IPS-11a (cell line): ENCODE results near the gene NHS.

Source experiments
- H3K4me3 ChIP-seq: one replicate; pipeline ENCODE4 v1.5.1; 2013; ENCODE audit warnings: low read depth, low read length, control low read depth

Gene NHS

DNA sequence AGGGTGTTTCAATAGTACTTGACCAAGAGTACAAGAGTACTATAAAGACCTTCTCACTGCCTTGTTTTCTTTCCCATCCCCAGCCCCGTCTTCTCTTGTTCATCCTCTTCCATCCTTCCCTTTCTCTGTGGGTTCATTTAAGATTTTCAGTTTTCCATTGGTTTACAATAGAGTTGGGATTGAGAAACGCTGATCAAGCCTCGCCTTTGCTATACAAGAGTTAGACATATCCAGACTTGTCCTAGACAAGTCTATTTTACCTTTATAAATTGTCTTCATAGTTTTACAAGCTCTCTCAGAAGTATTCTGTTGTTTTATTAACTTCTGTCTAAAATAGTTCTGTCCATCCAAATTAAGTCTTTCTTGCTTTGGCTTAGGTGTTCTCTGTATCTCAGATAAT, 332.7 kb downstream of the NHS start:
- no peak overlapping the region for H3K4me3 ChIP-seq

DNA sequence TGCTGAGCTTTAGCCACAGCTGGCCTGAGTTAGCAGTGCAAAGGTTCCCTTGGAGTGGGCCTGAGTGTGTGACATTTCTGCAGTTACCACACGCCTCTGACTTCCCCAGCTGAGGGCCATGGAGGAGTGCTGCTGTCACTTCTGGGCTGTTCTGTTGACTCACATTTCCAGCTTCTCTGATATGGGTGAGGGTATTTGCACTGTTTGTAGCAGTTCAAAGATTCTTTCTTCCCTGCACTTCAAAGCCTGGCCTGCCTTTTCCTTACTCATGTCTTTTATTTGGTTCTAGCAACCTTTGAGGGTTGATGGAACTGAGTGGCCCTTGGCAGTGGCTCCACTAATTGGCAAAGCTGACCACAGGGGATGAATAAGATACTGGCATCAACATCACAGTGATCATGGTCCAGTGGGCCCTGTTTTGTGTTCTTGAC, 335.9 kb downstream of the NHS start:
- H3K4me3 ChIP-seq, result no peak overlapping the region

DNA sequence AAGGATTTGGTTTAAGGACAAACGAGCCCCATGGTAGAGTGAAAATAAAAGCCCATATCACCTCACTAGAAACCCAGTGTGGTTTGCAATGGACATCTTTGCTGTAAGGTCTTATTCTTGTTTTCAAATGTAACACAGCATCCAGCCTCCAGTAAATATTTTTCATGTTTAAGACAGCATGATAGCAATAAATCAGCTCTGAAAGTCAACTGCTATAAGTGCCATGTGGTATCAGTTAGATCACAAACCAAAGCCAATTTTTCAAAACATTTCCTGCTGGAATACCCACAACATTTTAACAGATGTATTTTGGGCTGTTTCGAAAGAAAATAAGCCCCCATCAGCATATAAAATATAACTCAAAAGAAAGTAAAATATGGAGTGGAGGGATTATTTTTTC, 338.3 kb downstream of the NHS start:
- no peak overlapping the region for H3K4me3 ChIP-seq

DNA sequence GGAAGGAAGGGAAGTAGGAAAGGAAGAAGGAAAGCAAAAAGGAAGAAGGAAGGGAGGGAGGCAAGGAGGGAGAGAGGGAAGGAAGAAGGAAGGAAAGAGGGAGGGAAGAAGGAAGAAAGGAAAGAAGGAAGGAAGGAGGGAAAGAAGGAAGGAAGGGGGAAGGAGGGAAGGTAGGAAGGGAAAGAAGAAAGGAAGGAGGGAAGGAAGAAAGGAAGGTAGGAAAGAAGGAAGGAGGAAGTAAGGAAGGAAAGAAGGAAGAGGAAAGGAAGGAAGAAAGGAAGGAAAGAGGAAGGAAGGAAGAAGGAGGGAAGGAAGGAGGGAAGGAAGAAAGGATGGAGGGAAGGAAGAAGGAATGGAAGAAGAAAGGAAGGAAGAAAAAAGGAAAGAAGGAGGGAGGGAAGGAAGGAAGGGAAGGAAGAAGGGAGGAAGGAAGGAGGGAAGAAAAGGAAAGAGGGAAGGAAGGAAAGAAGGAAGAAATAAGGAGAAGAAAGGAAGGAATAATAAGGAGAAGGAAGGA, 343.7 kb downstream of the NHS start:
- no peak overlapping the region for H3K4me3 ChIP-seq

DNA sequence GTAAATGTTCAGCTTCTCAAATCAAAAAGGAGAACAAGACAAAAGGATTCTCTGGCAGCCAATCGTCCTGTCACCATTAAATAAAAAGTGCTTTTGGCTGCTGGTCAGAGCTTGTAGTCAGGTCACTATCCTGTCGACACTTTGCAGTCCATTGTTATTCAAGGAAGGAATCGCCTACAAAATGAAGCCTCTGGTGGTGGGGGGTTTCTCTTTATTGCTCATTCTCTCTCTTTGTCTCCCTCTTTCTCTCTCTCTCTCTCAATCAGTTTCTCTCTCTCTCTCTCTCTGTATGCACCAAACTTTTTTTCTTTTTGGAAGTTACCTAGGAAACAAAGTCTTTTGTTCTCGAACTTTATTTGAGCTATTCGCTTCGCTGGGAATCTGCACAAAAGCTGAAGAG, 344.7 kb downstream of the NHS start:
- H3K4me3 ChIP-seq, result no peak overlapping the region

DNA sequence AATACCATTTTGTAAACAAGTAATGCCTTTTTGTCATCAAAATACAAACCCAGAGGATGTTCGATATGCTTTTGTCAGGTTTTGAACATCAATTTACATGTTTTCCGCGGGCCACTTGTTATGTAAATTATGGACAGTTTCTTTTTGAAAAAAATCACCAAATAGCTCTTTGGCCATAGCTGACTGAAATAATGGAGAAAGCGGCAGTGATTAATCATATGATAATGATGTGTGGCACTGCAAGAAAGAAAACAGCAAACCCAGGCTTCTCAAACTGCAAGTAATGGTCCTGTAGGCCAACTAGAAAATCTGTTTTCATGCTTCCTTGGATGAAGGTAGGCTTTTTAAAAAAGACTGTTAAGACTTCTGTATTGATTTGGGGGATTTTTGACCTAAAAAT, 346.7 kb downstream of the NHS start:
- no peak overlapping the region for H3K4me3 ChIP-seq

DNA sequence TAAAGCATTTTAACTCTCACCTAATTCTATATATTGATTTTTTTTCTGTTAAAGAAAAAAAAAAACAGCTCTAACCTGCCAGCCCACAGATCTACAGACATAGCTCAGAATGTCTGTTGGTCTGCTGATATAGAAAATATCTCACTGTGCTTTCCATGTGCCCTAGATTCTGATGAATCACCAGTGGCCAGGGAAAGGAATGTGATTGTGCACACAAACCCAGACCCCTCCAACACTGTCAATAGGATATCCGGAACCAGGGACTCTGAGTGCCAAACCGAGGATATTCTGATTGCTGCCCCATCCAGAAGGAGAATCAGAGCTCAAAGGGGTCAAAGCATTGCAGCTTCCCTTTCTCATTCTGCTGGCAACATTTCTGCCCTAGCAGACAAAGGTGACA, 350.2 kb downstream of the NHS start:
- H3K4me3 ChIP-seq, result no peak overlapping the region

DNA sequence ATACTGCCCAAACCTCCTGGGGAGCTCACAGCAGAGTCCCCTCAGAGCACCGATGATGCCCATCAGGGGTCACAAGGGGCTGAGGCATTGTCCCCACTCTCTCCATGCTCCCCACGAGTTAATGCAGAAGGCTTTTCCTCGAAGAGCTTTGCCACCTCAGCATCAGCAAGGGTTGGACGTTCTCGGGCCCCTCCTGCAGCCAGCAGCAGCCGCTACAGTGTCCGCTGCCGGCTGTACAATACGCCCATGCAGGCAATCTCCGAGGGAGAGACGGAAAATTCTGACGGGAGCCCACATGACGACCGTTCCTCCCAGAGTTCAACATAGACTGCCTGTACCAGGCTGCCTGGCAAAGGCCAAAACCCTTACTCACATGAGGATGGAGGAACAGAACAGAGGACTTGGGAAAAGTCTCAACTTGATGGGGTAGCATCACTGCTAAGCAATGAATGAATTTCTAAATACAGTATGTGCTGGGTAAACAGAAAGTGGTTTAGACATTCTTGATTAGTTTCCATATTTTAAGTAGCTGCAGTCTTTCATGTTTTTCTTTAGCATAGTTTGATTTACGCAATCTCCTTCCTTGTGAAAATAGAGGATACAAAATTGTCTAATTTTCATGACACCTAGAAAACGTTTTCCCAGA, 357.3 kb downstream of the NHS start:
- no peak overlapping the region for H3K4me3 ChIP-seq

DNA sequence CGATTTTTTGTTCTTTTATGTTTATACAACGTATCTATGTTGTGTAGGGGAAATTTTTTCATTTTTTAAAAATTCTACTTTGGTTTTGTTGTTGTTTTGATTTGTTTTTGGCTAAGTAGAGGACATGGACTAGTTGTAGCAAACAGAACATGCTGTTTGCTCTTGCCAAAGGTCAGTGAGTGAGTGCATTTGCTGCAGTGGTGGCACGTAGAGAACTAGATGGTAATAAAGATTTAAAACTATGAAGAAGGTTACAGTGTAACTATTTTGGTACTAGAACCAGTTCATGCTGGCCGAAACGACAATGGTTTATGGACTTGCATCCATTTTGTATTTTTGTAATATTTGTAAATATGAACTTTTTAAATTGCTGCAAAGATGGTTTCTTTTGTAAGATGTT, 360.4 kb downstream of the NHS start:
- H3K4me3 ChIP-seq, result no peak overlapping the region

DNA sequence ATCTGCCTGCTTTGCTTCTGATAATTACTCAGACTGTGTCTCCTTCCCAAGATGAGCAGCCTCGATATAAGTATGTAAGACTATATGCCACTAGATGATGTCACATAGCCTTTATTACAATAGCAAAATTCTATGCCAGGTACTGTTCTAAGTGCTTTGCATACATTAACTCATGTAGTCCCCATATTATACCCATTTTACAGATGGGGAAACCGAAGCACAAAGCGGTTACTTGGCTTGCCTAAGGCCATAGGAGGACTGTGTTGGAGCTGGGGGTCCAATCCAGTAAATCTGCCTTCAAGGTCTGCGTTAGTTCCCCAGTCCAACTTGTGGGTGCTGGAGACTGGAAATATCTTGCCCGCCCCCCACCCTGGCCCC, 361.5 kb downstream of the NHS start:
- peak overlapping the region; percentile 24 for H3K4me3 ChIP-seq

DNA sequence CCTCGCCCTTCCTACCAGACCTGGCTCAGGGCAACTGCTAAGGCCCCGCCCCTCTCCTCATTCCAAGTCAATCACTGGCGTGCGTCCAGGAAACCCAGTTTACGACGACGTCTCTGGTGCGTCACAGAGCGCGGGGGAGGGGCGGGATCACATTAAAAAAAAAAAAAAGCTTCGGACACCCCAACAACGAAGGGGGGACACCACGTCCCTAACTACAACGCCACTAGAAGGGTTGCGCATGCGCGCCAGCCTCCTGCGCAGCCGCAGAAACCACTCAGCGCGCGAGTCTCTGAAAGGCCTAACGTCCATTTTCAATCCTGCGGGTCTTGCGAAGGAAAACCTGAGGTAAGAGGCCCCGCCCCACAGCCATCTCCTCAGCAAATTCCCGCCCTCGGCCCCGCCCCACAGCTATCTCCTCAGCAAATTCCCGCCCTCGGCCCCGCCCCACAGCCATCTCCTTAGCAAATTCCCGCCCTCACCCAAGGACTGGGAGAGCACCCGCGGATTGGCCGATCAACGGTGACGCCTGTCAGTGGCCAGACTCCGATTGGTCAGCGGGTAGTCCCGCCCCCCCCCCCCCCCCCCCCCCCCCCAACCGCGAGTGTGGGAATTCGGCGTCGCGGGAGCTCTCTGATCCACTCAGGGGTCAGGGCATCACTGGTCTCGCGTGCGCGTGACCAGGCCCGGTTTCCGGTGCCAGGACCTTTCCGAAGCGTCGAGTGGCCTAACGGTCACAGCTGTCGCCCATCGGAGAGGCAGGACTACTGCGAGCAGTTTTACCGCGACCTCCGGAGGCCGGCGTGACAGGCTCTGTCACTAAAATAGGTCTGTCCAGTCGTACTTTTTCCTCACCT, 362.1 kb downstream of the NHS start, which contains the start of gene SCML1:
Gene SCML1 (plus strand): TSS at position 638 of the 854 bp plus-strand sequence. CDS start 6,694 bp downstream, outside the sequence.
- peak within 1 kb of the TSS; percentile 37 for H3K4me3 ChIP-seq

DNA sequence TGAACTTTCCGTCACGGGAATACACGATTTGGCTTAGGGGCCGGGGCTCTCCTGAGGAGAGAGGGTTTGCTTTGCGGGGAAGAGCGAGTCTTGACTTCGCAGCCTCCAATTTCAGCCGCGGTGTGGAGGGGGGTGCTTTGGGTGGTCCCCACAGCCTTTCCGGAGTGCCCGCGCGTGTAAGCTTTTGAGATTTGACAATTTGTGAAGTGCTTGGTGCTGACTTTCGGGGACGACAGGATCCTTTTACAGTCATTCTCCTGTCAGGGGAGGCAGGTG, 362.6 kb downstream of the NHS start:
- H3K4me3 ChIP-seq, result peak overlapping the region; percentile 37

DNA sequence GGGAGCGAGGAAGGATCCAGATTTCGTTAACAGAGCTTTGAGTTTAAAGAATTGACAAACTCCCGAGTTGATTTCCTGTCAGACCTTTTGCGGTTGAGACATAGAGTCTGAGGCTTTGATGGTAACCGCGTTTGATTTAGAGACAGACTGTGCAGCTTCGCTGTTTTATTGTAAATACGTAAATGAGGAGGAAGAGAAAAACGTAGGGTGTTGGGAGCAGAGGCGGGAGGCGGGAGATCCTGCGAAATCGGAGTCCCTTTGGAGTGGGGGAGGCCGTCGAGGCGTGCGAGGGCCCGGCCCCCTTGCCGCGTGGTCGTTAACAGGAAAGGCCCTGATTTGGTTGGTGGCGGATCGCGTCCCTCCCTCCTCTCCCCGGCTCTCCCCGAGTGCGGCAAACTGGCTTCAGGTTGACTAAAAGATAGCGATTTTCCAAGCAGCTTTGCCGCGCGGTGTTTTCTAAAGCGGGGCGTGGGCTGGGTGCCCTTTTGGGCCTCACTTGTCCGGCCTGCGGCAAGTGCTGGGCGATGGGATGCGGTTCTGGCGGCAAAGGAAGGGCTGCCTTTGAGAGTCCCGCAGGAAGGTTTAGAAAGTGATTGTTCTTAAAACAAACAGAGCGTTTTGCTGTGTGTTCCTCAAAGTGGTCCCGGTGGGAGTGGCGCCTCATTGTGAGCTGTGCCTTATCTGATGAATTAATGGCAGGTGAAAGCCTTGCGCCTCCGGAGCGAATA, 363.1 kb downstream of the NHS start:
- H3K4me3 ChIP-seq, result no peak overlapping the region

DNA sequence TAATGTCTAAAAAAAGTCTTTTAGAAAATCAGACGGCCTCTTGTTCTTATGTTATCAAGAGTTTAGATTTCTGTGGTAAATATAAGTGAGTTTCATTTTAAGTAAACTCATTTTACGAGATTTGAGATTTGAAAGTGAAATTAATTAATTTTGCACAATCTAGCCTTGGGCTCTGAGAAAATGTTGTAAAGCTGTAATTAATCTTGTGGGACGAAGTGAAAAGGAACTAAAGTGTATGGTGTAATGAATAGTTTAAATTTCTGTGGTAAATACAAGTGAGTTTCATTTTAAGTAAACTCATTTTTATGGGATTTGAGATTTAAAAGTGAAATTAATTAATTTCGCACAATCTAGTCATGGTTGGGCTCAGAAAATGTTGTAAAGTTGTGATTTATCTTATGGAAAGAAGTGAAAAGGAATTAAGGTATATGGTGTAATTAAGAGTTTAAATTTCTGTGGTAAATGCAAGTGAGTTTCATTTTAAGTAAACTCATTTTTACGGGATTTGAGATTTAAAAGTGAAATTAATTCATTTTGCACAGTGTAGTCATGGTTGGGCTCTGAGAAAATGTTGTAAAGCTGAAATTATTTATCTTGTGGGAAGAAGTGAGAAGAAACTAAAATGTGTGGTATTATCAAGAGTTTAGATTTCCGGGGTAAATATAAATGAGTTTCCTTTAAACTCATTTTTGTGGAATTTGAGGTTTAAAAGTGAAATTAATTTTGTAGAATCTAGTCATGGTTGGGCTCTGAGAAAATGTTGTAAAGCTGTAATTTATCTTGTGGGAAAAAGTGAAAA, 363.9 kb downstream of the NHS start:
- no peak overlapping the region for H3K4me3 ChIP-seq

DNA sequence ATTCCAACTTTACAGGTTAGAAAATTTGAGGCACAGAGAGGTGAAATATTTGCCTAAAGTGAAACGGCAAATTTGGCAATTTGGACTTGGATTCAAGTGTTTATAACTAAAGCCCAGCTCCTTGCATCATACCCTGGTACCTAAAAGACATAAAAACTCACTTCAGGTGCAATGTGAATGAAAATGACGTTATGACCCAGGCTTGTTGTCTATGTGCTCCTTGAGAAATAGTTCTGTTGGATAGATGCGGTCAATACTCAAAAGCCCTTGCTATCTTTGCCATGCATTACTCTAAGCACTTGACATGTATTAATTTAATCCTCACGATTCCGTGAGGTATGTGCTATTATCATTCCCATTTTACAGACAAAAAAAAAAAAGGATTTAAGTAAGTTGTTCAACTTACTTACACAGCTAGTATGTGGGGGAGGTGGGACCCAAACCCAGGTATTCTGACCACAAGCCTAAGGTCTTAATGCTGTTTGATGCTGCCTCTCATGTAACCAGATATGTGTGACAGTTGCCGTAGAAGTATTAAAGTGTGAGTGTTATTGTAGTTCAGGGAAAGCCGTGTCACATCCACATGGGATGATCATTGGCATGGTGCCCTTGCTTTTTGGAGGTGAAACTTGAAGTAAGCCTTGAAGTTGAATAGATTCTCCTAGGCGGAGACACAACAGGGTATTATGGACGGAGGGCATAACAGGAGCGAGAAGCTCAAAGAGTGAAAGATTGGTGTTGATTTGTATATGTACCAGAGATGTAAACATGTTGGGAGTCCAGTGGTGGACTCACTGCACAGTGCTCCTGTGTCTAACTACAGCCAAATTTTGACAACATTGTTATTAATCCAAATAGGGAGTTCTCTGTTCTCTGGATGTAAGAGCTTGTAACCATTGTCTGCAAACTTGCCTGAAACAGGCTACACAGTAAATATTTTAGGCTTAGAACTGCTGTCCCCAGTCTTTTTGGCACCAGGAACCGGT, 365.4 kb downstream of the NHS start:
- H3K4me3 ChIP-seq, result no peak overlapping the region

DNA sequence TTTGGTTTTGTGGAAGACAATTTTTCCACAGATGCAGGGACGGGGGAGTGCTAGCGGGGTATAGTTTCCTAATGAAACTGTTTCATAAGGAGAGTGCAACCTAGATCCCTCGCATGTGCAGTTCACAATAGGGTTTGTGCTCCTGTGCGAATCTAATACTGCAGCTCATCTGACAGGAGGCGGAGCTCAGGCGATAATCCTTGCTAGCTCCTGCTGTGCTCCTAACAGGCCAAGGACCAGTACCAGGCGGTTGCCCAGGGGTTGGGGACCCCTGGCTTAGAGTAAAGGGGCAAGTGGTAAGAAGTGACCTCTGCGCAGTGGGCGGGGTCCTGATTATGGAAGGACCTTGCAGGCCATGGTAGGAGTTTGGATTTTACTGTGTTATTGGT, 366.1 kb downstream of the NHS start:
- H3K4me3 ChIP-seq, result no peak overlapping the region

DNA sequence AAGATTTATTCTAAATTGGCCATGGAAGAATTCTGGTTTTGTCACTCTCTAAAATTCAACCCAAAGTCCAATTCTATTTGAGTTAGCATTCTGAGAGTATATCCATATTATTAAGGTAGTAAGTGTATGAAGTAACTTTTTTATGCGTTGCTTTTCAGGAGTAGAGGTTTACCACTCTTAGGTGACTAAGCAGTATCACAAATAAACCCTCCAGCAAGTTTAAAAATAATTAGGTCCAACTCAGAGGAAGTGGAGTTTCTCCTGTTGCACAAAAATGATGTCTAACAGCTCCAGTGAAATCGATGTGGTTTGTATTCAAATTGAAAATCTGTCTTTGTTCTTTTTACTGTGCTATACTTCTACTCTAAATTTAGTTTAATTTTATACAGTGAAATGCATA, 368.9 kb downstream of the NHS start:
- no peak overlapping the region for H3K4me3 ChIP-seq

DNA sequence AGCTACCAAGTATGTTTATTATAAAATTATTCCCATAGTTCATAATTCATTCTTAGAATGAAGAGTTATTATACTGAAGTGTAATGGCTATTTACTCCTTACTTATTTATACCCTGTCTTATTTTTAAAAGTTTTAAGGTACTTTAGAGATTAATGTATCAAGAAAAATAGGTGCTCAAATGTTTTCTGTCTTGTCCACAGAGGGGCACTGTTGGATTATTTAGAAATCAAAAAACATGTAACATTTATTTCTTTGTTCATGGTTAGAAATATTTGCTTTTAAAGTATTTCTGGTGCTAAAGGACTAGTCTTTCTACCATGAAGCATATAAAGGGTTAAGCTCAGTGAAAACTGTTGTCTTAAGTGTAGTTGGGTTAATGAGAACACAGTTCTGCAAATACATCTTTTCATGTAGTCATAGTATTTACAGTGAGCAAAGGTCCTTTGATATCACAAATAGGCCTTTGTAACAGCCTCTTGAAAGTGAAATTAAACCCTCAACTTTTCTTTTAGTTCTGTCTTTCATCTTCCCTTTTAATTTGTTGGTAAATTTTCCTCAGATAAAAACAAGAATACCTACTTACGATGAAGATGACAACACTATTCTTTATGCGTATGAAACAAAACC, 370.0 kb downstream of the NHS start:
- H3K4me3 ChIP-seq, result no peak overlapping the region

DNA sequence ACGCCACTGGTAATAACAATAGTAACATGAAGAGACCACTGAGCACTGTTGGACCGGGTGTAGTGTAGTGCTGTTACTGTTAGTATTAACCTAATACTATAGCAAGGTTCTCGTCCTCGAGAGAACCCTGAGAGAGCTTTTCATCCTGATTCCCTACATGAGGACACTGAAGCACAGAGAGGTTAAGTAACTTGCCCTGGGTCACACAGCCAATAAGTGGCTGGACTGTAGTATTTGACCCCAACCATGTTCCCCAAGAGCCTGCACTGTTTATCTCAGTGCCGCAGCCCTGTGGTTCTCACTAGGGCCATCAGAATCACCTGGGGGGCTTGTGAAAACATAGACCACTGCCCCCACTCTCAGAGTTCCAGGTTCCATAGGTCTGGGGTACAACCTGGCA, 372.7 kb downstream of the NHS start:
- H3K4me3 ChIP-seq, result no peak overlapping the region
